ENCODE data around the gene BANK1. TPM values are rescaled to one million over a fixed set of nuclear protein-coding genes. Genes with fewer than 3 reads are reported as not detected.

The BANK1 gene
- polyA plus RNA-seq, 1 experiment = 0.40 TPM

GRCh38 chr4:102008711-102009110, 218.2 kb downstream of the BANK1 start:
- TF ChIP-seq CTCF (IDR thresholded peaks at IDR 0.05; ENCODE audit: insufficient read depth, low read depth, low read length) = no peak
- Histone ChIP-seq H3K4me3 (ENCODE audit: low read depth, low read length) (no peak overlapping the region), H3K36me3 (ENCODE audit: control insufficient read depth, insufficient read depth, low read length) (no peaks in the 10 kb centered on the region), H3K27me3 (ENCODE audit: control insufficient read depth, insufficient read depth, low read length) (no peaks in the 10 kb centered on the region)
- POLR2A ChIA-PET = no interaction called here
- CTCF ChIA-PET = no interaction called here
- no peak for DNase-seq (ENCODE audit: low read depth)

- TF ChIP-seq CTCF (IDR thresholded peaks at IDR 0.05; ENCODE audit: insufficient read depth, low read depth, low read length) = no peak
- Histone ChIP-seq H3K27me3 (ENCODE audit: control insufficient read depth, insufficient read depth, low read length) (no peaks in the 10 kb centered on the region), H3K4me3 (ENCODE audit: low read depth, low read length) (no peak overlapping the region), H3K36me3 (ENCODE audit: control insufficient read depth, insufficient read depth, low read length) (no peaks in the 10 kb centered on the region)
- CTCF ChIA-PET = no interaction called here
- POLR2A ChIA-PET = no interaction called here
- no peak for DNase-seq (ENCODE audit: low read depth)
Observed at GRCh38 chr4:102022343-102022742, 231.8 kb downstream of the BANK1 start.

GRCh38 chr4:102027961-102028360, 237.4 kb downstream of the BANK1 start:
- H3K27me3 ChIP-seq (ENCODE audit: control insufficient read depth, insufficient read depth, low read length) = no peaks in the 10 kb centered on the region
- no peak overlapping the region for H3K4me3 ChIP-seq (ENCODE audit: low read depth, low read length)
- DNase-seq (ENCODE audit: low read depth) = no peak
- no peaks in the 10 kb centered on the region for H3K36me3 ChIP-seq (ENCODE audit: control insufficient read depth, insufficient read depth, low read length)
- no peak for TF ChIP-seq CTCF (IDR thresholded peaks at IDR 0.05; ENCODE audit: insufficient read depth, low read depth, low read length)
- CTCF ChIA-PET = no interaction called here
- POLR2A ChIA-PET = no interaction called here

- no peaks in the 10 kb centered on the region for H3K27me3 ChIP-seq (ENCODE audit: control insufficient read depth, insufficient read depth, low read length)
- ChIA-PET POLR2A (no interaction called here), CTCF (no interaction called here)
- TF ChIP-seq CTCF (IDR thresholded peaks at IDR 0.05; ENCODE audit: insufficient read depth, low read depth, low read length) = no peak
- H3K4me3 ChIP-seq (ENCODE audit: low read depth, low read length) = no peak overlapping the region
- no peak for DNase-seq (ENCODE audit: low read depth)
- H3K36me3 ChIP-seq (ENCODE audit: control insufficient read depth, insufficient read depth, low read length) = no peaks in the 10 kb centered on the region
Observed at GRCh38 chr4:102031406-102031805, 240.9 kb downstream of the BANK1 start.

GRCh38 chr4:102036016-102036415, 245.5 kb downstream of the BANK1 start:
- no peaks in the 10 kb centered on the region for H3K36me3 ChIP-seq (ENCODE audit: control insufficient read depth, insufficient read depth, low read length)
- H3K4me3 ChIP-seq (ENCODE audit: low read depth, low read length) = no peak overlapping the region
- H3K27me3 ChIP-seq (ENCODE audit: control insufficient read depth, insufficient read depth, low read length) = no peaks in the 10 kb centered on the region
- DNase-seq (ENCODE audit: low read depth) = no peak
- ChIA-PET POLR2A (no interaction called here), CTCF (no interaction called here)
- TF ChIP-seq CTCF (IDR thresholded peaks at IDR 0.05; ENCODE audit: insufficient read depth, low read depth, low read length) = no peak
